Measurements from ENCODE around the gene ELOVL6. TPM values are rescaled to one million over a fixed set of nuclear protein-coding genes. Genes with fewer than 3 reads are reported as not detected.

Gene ELOVL6
- total and polyA plus RNA-seq, 4 donors = 19.5 to 38.8 (median 37.5) TPM

DNA sequence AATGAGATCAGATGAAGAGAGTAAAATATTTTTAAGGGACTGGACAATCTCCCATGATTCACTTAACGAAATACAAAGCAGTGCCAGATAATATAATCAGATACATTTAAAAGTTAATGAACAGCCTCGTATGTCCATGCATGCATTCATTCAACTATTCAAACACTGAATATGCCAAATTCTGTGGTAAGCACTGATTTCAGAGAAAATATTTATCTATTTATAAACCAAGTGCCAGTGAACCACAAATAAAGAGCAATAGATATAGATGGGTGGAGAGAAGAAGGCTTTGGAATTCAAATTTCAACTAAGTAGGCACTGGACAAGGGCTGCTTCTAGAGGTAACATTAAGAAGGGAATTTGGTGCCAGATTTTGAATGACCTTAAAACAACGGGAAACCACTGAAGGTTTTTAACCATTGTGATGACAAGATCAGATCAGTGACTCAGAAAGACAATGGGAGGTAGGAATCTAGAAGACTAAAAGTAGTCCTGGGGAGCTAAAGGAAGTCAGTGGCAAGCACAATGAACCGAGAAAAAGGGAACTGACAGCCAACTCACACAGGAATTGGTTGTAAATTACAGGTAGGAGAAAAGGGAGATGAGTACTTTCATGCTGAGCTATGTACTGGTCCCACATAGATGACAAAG is 14.2 kb downstream of the ELOVL6 start:
- Histone ChIP-seq H3K9me3 (ENCODE audit: control insufficient read depth in 4 of 4, low read length in 3 of 4) (no peaks in the 10 kb centered on the region), H3K36me3 (ENCODE audit: control insufficient read depth in 4 of 4, insufficient read depth in 3 of 4, low read depth in 1 of 4, low read length in 3 of 4) (no peaks in the 10 kb centered on the region), H3K27me3 (ENCODE audit: control insufficient read depth in 4 of 4, insufficient read depth in 4 of 4, low read length in 3 of 4) (no peaks in the 10 kb centered on the region), H3K27ac (ENCODE audit: low read depth in 1 of 2, low read length in 2 of 2) (no peak overlapping the region), H3K9ac (ENCODE audit: low read depth in 1 of 2, low read length in 2 of 2) (no peak overlapping the region), H3K4me3 (ENCODE audit: low read depth in 1 of 3, low read length in 3 of 3) (no peak overlapping the region), H3K4me1 (ENCODE audit: control insufficient read depth in 4 of 4, insufficient read depth in 4 of 4, low read length in 3 of 4) (peaks cover 6 to 15% (median 10%) of the 10 kb centered on the region in 4 donors)
- TF ChIP-seq, protein P1, sequence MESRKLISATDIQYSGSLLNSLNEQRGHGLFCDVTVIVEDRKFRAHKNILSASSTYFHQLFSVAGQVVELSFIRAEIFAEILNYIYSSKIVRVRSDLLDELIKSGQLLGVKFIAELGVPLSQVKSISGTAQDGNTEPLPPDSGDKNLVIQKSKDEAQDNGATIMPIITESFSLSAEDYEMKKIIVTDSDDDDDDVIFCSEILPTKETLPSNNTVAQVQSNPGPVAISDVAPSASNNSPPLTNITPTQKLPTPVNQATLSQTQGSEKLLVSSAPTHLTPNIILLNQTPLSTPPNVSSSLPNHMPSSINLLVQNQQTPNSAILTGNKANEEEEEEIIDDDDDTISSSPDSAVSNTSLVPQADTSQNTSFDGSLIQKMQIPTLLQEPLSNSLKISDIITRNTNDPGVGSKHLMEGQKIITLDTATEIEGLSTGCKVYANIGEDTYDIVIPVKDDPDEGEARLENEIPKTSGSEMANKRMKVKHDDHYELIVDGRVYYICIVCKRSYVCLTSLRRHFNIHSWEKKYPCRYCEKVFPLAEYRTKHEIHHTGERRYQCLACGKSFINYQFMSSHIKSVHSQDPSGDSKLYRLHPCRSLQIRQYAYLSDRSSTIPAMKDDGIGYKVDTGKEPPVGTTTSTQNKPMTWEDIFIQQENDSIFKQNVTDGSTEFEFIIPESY (IDR thresholded peaks at IDR 0.05) = no peak
- TF ChIP-seq, protein P2, sequence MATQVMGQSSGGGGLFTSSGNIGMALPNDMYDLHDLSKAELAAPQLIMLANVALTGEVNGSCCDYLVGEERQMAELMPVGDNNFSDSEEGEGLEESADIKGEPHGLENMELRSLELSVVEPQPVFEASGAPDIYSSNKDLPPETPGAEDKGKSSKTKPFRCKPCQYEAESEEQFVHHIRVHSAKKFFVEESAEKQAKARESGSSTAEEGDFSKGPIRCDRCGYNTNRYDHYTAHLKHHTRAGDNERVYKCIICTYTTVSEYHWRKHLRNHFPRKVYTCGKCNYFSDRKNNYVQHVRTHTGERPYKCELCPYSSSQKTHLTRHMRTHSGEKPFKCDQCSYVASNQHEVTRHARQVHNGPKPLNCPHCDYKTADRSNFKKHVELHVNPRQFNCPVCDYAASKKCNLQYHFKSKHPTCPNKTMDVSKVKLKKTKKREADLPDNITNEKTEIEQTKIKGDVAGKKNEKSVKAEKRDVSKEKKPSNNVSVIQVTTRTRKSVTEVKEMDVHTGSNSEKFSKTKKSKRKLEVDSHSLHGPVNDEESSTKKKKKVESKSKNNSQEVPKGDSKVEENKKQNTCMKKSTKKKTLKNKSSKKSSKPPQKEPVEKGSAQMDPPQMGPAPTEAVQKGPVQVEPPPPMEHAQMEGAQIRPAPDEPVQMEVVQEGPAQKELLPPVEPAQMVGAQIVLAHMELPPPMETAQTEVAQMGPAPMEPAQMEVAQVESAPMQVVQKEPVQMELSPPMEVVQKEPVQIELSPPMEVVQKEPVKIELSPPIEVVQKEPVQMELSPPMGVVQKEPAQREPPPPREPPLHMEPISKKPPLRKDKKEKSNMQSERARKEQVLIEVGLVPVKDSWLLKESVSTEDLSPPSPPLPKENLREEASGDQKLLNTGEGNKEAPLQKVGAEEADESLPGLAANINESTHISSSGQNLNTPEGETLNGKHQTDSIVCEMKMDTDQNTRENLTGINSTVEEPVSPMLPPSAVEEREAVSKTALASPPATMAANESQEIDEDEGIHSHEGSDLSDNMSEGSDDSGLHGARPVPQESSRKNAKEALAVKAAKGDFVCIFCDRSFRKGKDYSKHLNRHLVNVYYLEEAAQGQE (IDR thresholded peaks at IDR 0.05) = no peak
- no peak for TF ChIP-seq HNF4A (conservative IDR thresholded peaks at IDR 0.05)
- TF ChIP-seq FOXA1 (IDR thresholded peaks at IDR 0.05) = no peak
- TF ChIP-seq, protein P3, sequence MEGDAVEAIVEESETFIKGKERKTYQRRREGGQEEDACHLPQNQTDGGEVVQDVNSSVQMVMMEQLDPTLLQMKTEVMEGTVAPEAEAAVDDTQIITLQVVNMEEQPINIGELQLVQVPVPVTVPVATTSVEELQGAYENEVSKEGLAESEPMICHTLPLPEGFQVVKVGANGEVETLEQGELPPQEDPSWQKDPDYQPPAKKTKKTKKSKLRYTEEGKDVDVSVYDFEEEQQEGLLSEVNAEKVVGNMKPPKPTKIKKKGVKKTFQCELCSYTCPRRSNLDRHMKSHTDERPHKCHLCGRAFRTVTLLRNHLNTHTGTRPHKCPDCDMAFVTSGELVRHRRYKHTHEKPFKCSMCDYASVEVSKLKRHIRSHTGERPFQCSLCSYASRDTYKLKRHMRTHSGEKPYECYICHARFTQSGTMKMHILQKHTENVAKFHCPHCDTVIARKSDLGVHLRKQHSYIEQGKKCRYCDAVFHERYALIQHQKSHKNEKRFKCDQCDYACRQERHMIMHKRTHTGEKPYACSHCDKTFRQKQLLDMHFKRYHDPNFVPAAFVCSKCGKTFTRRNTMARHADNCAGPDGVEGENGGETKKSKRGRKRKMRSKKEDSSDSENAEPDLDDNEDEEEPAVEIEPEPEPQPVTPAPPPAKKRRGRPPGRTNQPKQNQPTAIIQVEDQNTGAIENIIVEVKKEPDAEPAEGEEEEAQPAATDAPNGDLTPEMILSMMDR (IDR thresholded peaks at IDR 0.05; ENCODE audit: low read depth, low read length, missing input control) = no peak
- TF ChIP-seq GABPA (IDR thresholded peaks at IDR 0.05 in 1 of 2, conservative IDR thresholded peaks at IDR 0.05 in 1 of 2) = no peak
- TF ChIP-seq YY1 (IDR thresholded peaks at IDR 0.05) = no peak
- TF ChIP-seq TAF1 (conservative IDR thresholded peaks at IDR 0.05) = no peak
- no peak for TF ChIP-seq RAD21 (IDR thresholded peaks at IDR 0.05)
- TF ChIP-seq NR2F2 (IDR thresholded peaks at IDR 0.05) = no peak
- TF ChIP-seq SP1 (IDR thresholded peaks at IDR 0.05) = no peak
- TF ChIP-seq, protein P4, sequence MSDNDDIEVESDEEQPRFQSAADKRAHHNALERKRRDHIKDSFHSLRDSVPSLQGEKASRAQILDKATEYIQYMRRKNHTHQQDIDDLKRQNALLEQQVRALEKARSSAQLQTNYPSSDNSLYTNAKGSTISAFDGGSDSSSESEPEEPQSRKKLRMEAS (IDR thresholded peaks at IDR 0.05) = no peak
- TF ChIP-seq, protein P5, sequence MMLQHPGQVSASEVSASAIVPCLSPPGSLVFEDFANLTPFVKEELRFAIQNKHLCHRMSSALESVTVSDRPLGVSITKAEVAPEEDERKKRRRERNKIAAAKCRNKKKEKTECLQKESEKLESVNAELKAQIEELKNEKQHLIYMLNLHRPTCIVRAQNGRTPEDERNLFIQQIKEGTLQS (IDR thresholded peaks at IDR 0.05) = no peak
- TF ChIP-seq FOXA2 (IDR thresholded peaks at IDR 0.05) = no peak
- TF ChIP-seq HNF4G (IDR thresholded peaks at IDR 0.05) = no peak
- no peak for TF ChIP-seq EGR1 (IDR thresholded peaks at IDR 0.05; ENCODE audit: low read depth in 2 of 2)
- TF ChIP-seq RXRA (IDR thresholded peaks at IDR 0.05) = no peak
- TF ChIP-seq JUND (IDR thresholded peaks at IDR 0.05) = no peak
- 45% methylated on average over 4 of the region's 4 CpGs for WGBS
- no peak for DNase-seq (ENCODE audit: low spot score)
